Measurements from ENCODE around the gene RABL6. TPM values are rescaled to one million over a fixed set of nuclear protein-coding genes. Genes with fewer than 3 reads are reported as not detected.

The RABL6 gene
- total RNA-seq, 2 donors from 2014 or later: 159 to 206 TPM

GRCh38 chr9:136825295-136826187, 17.8 kb downstream of the RABL6 start:
- no peaks in the 10 kb centered on the region for H3K9me3 ChIP-seq (ENCODE audit: control insufficient read depth, low read length)
- no peak overlapping the region for H3K27ac ChIP-seq (ENCODE audit: low read depth, low read length)
- no peak overlapping the region for H3K27ac Mint-ChIP-seq
- no peaks in the 10 kb centered on the region for H3K9me3 Mint-ChIP-seq
- H3K36me3 ChIP-seq (ENCODE audit: control insufficient read depth, insufficient read depth, low read length): peaks cover 62% of the 10 kb centered on the region
- peaks cover 9% of the 10 kb centered on the region for H3K4me1 Mint-ChIP-seq
- no peak overlapping the region for H3K4me3 Mint-ChIP-seq
- no peak for DNase-seq
- TF ChIP-seq CTCF (conservative IDR thresholded peaks at IDR 0.05): peak; percentile 31
- H3K27me3 ChIP-seq (ENCODE audit: control insufficient read depth, insufficient read depth, low read length, poor library complexity, severe bottlenecking): no peaks in the 10 kb centered on the region
- H3K9ac ChIP-seq (ENCODE audit: extremely low read depth, low read length, poor library complexity, severe bottlenecking): no peak overlapping the region
- peaks cover 38% of the 10 kb centered on the region for H3K36me3 Mint-ChIP-seq (ENCODE audit: low read depth)
- no peak overlapping the region for H3K4me3 ChIP-seq (ENCODE audit: low read length)
- 94 to 95% methylated on average over 30 to 44 of the region's 44 CpGs for WGBS, 2 experiments (ENCODE audit: insufficient coverage in 1 of 2, insufficient read length in 1 of 2)
- peaks cover 3% of the 10 kb centered on the region for H3K4me1 ChIP-seq (ENCODE audit: control insufficient read depth, insufficient read depth, low read length)
- peaks cover 3% of the 10 kb centered on the region for H3K27me3 Mint-ChIP-seq (ENCODE audit: insufficient read depth)

- no peak overlapping the region for H3K4me3 Mint-ChIP-seq
Measured at GRCh38 chr9:136826188-136826541, 18.4 kb downstream of the RABL6 start.

More at GRCh38 chr9:136826188-136826541, 18.4 kb downstream of the RABL6 start:
- H3K27ac Mint-ChIP-seq: no peak overlapping the region
- WGBS, 2 experiments (ENCODE audit: insufficient coverage in 1 of 2, insufficient read length in 1 of 2): 97 to 98% methylated on average over 5 to 17 of the region's 17 CpGs
- no peak overlapping the region for H3K27ac ChIP-seq (ENCODE audit: low read depth, low read length)
- no peak for DNase-seq
- H3K9me3 Mint-ChIP-seq: no peaks in the 10 kb centered on the region
- H3K36me3 ChIP-seq (ENCODE audit: control insufficient read depth, insufficient read depth, low read length): peaks cover 68% of the 10 kb centered on the region
- H3K36me3 Mint-ChIP-seq (ENCODE audit: low read depth): peaks cover 44% of the 10 kb centered on the region
- no peaks in the 10 kb centered on the region for H3K27me3 ChIP-seq (ENCODE audit: control insufficient read depth, insufficient read depth, low read length, poor library complexity, severe bottlenecking)
- no peaks in the 10 kb centered on the region for H3K27me3 Mint-ChIP-seq (ENCODE audit: insufficient read depth)
- no peaks in the 10 kb centered on the region for H3K9me3 ChIP-seq (ENCODE audit: control insufficient read depth, low read length)
- no peaks in the 10 kb centered on the region for H3K4me1 ChIP-seq (ENCODE audit: control insufficient read depth, insufficient read depth, low read length)
- H3K4me1 Mint-ChIP-seq: peaks cover 3% of the 10 kb centered on the region
- no peak for TF ChIP-seq CTCF (conservative IDR thresholded peaks at IDR 0.05)
- H3K4me3 ChIP-seq (ENCODE audit: low read length): no peak overlapping the region
- H3K9ac ChIP-seq (ENCODE audit: extremely low read depth, low read length, poor library complexity, severe bottlenecking): no peak overlapping the region

Data from endodermal cell (in vitro differentiated cells).